Thyroid gland (tissue), 4 donors: ENCODE data around the gene SCYL3.

Experiments
- POLR2A ChIP-seq, 2 donors: fragments of 450-650 bp; IDR thresholded peaks; one replicate each; pipeline ENCODE4 v1.6.1; 2017; ENCODE audit warnings: antibody characterized with exemption in 2 of 2, mild to moderate bottlenecking in 2 of 2, moderate library complexity in 1 of 2
- TF ChIP-seq, protein P1 (sequence below), 6 experiments: fragments of 200-600 bp in 3 of 6; fragments of 450-650 bp in 3 of 6; sonication (generic) in 3 of 6; IDR thresholded peaks; one replicate each; pipeline ENCODE4 v1.5.1; 2016 to 2019; ENCODE audit warnings: antibody characterized with exemption in 6 of 6, mild to moderate bottlenecking in 2 of 6, inconsistent platforms in 1 of 6, moderate library complexity in 1 of 6

DNA sequence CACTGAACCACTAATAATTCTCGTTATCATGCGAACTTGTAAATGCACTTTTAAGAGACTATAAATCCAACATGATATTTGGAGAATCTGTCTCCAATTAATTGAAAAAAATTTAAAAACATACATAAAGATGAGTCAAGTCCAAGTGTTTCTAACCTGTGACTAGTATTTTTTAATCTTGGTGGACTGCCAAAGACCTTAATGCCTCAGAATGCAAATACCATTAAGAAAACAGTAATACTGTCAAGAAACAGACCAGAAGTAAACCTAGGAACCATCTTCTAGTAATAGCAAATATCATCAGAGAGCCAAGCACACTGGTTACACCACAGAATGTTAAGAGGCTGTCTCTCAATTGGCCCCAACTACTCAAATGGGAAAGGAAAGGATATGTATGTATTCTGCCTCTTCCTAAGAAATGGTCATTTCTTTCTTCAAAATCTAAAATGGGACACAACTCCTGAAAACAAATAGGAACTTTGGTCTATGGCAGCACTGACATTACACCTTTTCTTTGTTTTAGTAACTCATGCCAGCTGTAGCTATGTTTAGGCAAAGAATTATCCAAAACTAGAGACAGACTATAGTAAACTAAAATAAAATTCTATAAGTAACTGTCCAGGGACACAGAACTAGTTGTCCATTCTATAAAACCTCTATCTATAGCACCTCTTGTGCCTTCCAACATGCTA, 15.8 kb downstream of the SCYL3 start:
- TF ChIP-seq, protein P1, sequence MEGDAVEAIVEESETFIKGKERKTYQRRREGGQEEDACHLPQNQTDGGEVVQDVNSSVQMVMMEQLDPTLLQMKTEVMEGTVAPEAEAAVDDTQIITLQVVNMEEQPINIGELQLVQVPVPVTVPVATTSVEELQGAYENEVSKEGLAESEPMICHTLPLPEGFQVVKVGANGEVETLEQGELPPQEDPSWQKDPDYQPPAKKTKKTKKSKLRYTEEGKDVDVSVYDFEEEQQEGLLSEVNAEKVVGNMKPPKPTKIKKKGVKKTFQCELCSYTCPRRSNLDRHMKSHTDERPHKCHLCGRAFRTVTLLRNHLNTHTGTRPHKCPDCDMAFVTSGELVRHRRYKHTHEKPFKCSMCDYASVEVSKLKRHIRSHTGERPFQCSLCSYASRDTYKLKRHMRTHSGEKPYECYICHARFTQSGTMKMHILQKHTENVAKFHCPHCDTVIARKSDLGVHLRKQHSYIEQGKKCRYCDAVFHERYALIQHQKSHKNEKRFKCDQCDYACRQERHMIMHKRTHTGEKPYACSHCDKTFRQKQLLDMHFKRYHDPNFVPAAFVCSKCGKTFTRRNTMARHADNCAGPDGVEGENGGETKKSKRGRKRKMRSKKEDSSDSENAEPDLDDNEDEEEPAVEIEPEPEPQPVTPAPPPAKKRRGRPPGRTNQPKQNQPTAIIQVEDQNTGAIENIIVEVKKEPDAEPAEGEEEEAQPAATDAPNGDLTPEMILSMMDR (IDR thresholded peaks at IDR 0.05), result no peak
- TF ChIP-seq POLR2A (IDR thresholded peaks at IDR 0.05), result no peak
